GM21423 (cell line): Measurements from ENCODE around the gene NR1D2.
"Not testable (repeated sequence)": the region's sequence is repeated elsewhere in the genome, so short reads cannot be mapped to it uniquely, and the experiment has no call there.

Experiments used
- ATAC-seq: cut with Tn5 transposase; IDR thresholded peaks from one replicate; pipeline ENCODE4 v1.9.1; 2021; ENCODE audit warnings: mild to moderate bottlenecking, moderate library complexity; ENCODE audit not compliant: unreplicated experiment

NR1D2 gene

GRCh38 chr3:24002129-24002528, 57.0 kb downstream of the NR1D2 start:
- no peak for ATAC-seq

GRCh38 chr3:24003466-24003865, 58.4 kb downstream of the NR1D2 start:
- ATAC-seq: no peak

- peak; percentile 97 for ATAC-seq
Observed at GRCh38 chr3:24004171-24004938, 59.3 kb downstream of the NR1D2 start.

GRCh38 chr3:24005669-24006068, 60.6 kb downstream of the NR1D2 start:
- ATAC-seq: no peak

GRCh38 chr3:24010834-24011233, 65.7 kb downstream of the NR1D2 start:
- not testable (repeated sequence) for ATAC-seq

GRCh38 chr3:24012589-24013269, 67.6 kb downstream of the NR1D2 start:
- ATAC-seq: no peak

GRCh38 chr3:24017305-24017704, 72.2 kb downstream of the NR1D2 start:
- no peak for ATAC-seq

- ATAC-seq: no peak
Observed at GRCh38 chr3:24018784-24019570, 73.9 kb downstream of the NR1D2 start.

- ATAC-seq: no peak
Observed at GRCh38 chr3:24019585-24019984, 74.5 kb downstream of the NR1D2 start.

- no peak for ATAC-seq
Observed at GRCh38 chr3:24020036-24020691, 75.1 kb downstream of the NR1D2 start.

- ATAC-seq: no peak
Observed at GRCh38 chr3:24023197-24023596, 78.1 kb downstream of the NR1D2 start.

- ATAC-seq: no peak
Observed at GRCh38 chr3:24025805-24026204, 80.7 kb downstream of the NR1D2 start.

- ATAC-seq: not testable (repeated sequence)
Observed at GRCh38 chr3:24026665-24027064, 81.6 kb downstream of the NR1D2 start.

- no peak for ATAC-seq
Observed at GRCh38 chr3:24027946-24028345, 82.9 kb downstream of the NR1D2 start.
